ENCODE measurements around the gene KDELR3. TPM values are rescaled to one million over a fixed set of nuclear protein-coding genes. Genes with fewer than 3 reads are reported as not detected.

Gene KDELR3
- total RNA-seq, 1 donor from 2014 or later: 10.6 TPM

GRCh38 chr22:38484244-38484643, 16.3 kb downstream of the KDELR3 start:
- Mint-ChIP-seq H3K4me3 (no peak overlapping the region), H3K27ac (no peak overlapping the region), H3K9me3 (no peaks in the 10 kb centered on the region), H3K36me3 (peaks cover 60% of the 10 kb centered on the region), H3K4me1 (ENCODE audit: unreplicated experiment) (peaks cover 5% of the 10 kb centered on the region), H3K27me3 (no peaks in the 10 kb centered on the region)
- no peak for DNase-seq (ENCODE audit: extremely low spot score, unreplicated experiment)
- no peak for TF ChIP-seq CTCF (conservative IDR thresholded peaks at IDR 0.05)

DNA sequence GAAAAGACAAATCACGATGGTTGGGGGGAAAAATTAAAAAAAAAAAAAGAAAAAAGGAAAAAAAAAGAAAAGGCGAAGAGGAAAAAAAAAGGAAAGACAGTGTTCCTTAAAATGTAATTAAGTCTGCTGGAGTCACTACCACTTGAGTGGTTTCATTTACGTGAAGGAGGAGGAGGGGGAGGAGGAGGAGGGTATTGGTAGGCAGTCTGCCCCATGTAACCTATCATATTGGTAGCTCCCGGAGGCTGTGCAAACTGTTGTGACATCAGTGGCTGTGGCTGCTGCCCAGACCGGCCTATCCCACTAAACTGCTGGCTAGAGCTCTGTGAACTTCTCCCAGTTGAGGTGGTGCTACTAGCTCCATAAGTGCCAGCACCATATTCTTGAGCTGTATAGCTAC, 17.9 kb downstream of the KDELR3 start:
- Mint-ChIP-seq H3K27ac (no peak overlapping the region), H3K27me3 (no peaks in the 10 kb centered on the region), H3K36me3 (peaks cover 72% of the 10 kb centered on the region), H3K4me1 (ENCODE audit: unreplicated experiment) (no peaks in the 10 kb centered on the region), H3K4me3 (no peak overlapping the region), H3K9me3 (no peaks in the 10 kb centered on the region)
- DNase-seq (ENCODE audit: extremely low spot score, unreplicated experiment): no peak
- no peak for TF ChIP-seq CTCF (conservative IDR thresholded peaks at IDR 0.05)

DNA sequence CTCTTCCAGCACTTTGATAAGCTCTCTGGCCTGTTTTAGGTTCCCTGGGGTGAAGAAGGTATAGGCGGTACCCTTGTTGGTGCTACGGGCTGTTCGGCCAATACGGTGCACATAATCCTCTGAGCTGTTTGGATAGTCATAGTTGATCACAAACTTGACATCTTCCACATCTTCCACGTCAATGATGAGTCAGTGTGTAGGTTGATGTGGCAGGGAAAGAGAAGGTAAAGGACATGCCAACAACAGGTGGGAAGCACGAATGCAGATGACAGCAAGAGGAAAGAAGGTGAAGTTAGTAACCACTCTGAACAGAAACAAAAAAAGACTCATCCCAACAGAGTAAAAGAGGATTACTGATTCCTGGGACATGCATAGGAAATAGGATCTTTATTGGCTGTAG, 20.1 kb downstream of the KDELR3 start:
- Mint-ChIP-seq H3K9me3 (no peaks in the 10 kb centered on the region), H3K27me3 (no peaks in the 10 kb centered on the region), H3K27ac (no peak overlapping the region), H3K36me3 (peaks cover 63% of the 10 kb centered on the region), H3K4me1 (ENCODE audit: unreplicated experiment) (no peaks in the 10 kb centered on the region), H3K4me3 (no peak overlapping the region)
- TF ChIP-seq CTCF (conservative IDR thresholded peaks at IDR 0.05): no peak
- DNase-seq (ENCODE audit: extremely low spot score, unreplicated experiment): no peak

DNA sequence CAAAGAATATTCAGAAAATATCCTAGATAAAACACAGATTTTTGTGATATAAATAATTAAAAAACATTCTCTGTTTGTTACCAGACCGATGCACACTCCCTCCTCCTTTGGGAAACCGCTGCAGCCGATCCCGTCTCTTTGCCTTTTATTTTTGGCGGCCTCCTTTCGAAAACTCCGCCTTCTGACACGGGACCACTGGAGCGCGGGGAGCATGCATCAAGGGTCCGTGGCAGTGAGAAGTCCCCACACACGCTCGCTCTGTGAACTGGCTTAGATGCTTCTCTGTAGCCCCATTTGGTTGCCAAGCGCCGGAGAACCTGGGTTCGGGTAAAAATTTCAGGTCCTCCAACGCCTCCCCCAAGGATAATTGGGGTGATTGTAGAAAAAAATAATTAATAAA, 21.2 kb downstream of the KDELR3 start:
- H3K4me3 Mint-ChIP-seq: no peak overlapping the region
- no peaks in the 10 kb centered on the region for H3K4me1 Mint-ChIP-seq (ENCODE audit: unreplicated experiment)
- H3K36me3 Mint-ChIP-seq: peaks cover 58% of the 10 kb centered on the region
- no peak for DNase-seq (ENCODE audit: extremely low spot score, unreplicated experiment)
- no peaks in the 10 kb centered on the region for H3K9me3 Mint-ChIP-seq
- H3K27me3 Mint-ChIP-seq: no peaks in the 10 kb centered on the region
- TF ChIP-seq CTCF (conservative IDR thresholded peaks at IDR 0.05): no peak
- no peak overlapping the region for H3K27ac Mint-ChIP-seq

- H3K27me3 Mint-ChIP-seq: no peaks in the 10 kb centered on the region
- peak overlapping the region; percentile 25 for H3K27ac Mint-ChIP-seq
- no peak overlapping the region for H3K4me3 Mint-ChIP-seq
- peaks cover 56% of the 10 kb centered on the region for H3K36me3 Mint-ChIP-seq
- TF ChIP-seq CTCF (conservative IDR thresholded peaks at IDR 0.05): no peak
- no peaks in the 10 kb centered on the region for H3K9me3 Mint-ChIP-seq
- DNase-seq (ENCODE audit: extremely low spot score, unreplicated experiment): no peak
- H3K4me1 Mint-ChIP-seq (ENCODE audit: unreplicated experiment): no peaks in the 10 kb centered on the region
These were observed 21.8 kb downstream of the KDELR3 start for GRCh38 chr22:38489561-38490145.

- no peak for DNase-seq (ENCODE audit: extremely low spot score, unreplicated experiment)
- no peak for TF ChIP-seq CTCF (conservative IDR thresholded peaks at IDR 0.05)
- H3K27ac Mint-ChIP-seq: peak overlapping the region; percentile 42
- no peaks in the 10 kb centered on the region for H3K27me3 Mint-ChIP-seq
- no peak overlapping the region for H3K4me3 Mint-ChIP-seq
- no peaks in the 10 kb centered on the region for H3K4me1 Mint-ChIP-seq (ENCODE audit: unreplicated experiment)
- H3K9me3 Mint-ChIP-seq: no peaks in the 10 kb centered on the region
- peaks cover 59% of the 10 kb centered on the region for H3K36me3 Mint-ChIP-seq
These were observed 22.6 kb downstream of the KDELR3 start for GRCh38 chr22:38490475-38490874.

Data from type B pancreatic cell (in vitro differentiated cells).